ENCODE results near the gene LIMK1. TPM values are rescaled to one million over a fixed set of nuclear protein-coding genes. Genes with fewer than 3 reads are reported as not detected.

The LIMK1 gene
- total and polyA plus RNA-seq, 4 donors = 0.63 to 4.1 (median 3.4) TPM

- DNase-seq (ENCODE audit: low spot score) = no peak
- TF ChIP-seq, protein P1, sequence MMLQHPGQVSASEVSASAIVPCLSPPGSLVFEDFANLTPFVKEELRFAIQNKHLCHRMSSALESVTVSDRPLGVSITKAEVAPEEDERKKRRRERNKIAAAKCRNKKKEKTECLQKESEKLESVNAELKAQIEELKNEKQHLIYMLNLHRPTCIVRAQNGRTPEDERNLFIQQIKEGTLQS (IDR thresholded peaks at IDR 0.05) = no peak
- TF ChIP-seq TAF1 (conservative IDR thresholded peaks at IDR 0.05) (no peak), HNF4A (conservative IDR thresholded peaks at IDR 0.05) (no peak), SP1 (IDR thresholded peaks at IDR 0.05) (no peak)
- TF ChIP-seq, protein P2, sequence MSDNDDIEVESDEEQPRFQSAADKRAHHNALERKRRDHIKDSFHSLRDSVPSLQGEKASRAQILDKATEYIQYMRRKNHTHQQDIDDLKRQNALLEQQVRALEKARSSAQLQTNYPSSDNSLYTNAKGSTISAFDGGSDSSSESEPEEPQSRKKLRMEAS (IDR thresholded peaks at IDR 0.05) = no peak
- TF ChIP-seq, protein P3, sequence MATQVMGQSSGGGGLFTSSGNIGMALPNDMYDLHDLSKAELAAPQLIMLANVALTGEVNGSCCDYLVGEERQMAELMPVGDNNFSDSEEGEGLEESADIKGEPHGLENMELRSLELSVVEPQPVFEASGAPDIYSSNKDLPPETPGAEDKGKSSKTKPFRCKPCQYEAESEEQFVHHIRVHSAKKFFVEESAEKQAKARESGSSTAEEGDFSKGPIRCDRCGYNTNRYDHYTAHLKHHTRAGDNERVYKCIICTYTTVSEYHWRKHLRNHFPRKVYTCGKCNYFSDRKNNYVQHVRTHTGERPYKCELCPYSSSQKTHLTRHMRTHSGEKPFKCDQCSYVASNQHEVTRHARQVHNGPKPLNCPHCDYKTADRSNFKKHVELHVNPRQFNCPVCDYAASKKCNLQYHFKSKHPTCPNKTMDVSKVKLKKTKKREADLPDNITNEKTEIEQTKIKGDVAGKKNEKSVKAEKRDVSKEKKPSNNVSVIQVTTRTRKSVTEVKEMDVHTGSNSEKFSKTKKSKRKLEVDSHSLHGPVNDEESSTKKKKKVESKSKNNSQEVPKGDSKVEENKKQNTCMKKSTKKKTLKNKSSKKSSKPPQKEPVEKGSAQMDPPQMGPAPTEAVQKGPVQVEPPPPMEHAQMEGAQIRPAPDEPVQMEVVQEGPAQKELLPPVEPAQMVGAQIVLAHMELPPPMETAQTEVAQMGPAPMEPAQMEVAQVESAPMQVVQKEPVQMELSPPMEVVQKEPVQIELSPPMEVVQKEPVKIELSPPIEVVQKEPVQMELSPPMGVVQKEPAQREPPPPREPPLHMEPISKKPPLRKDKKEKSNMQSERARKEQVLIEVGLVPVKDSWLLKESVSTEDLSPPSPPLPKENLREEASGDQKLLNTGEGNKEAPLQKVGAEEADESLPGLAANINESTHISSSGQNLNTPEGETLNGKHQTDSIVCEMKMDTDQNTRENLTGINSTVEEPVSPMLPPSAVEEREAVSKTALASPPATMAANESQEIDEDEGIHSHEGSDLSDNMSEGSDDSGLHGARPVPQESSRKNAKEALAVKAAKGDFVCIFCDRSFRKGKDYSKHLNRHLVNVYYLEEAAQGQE (IDR thresholded peaks at IDR 0.05) = no peak
- 91% methylated on average over 13 of the region's 13 CpGs for WGBS
- Histone ChIP-seq H3K4me1 (ENCODE audit: control insufficient read depth in 4 of 4, insufficient read depth in 4 of 4, low read length in 3 of 4) (no peaks in the 10 kb centered on the region), H3K27ac (ENCODE audit: low read depth in 1 of 2, low read length in 2 of 2) (no peak overlapping the region), H3K9me3 (ENCODE audit: control insufficient read depth in 4 of 4, low read length in 3 of 4) (no peaks in the 10 kb centered on the region), H3K36me3 (ENCODE audit: control insufficient read depth in 4 of 4, insufficient read depth in 3 of 4, low read depth in 1 of 4, low read length in 3 of 4) (peaks cover 0 to 5% (median 0%) of the 10 kb centered on the region in 4 donors), H3K9ac (ENCODE audit: low read depth in 1 of 2, low read length in 2 of 2) (no peak overlapping the region), H3K27me3 (ENCODE audit: control insufficient read depth in 4 of 4, insufficient read depth in 4 of 4, low read length in 3 of 4) (no peaks in the 10 kb centered on the region), H3K4me3 (ENCODE audit: low read depth in 1 of 3, low read length in 3 of 3) (no peak overlapping the region)
These were observed 32.8 kb downstream of the LIMK1 start for GRCh38 chr7:74116356-74116755.

GRCh38 chr7:74119831-74120230 is 36.2 kb downstream of the LIMK1 start:
- Histone ChIP-seq H3K27me3 (ENCODE audit: control insufficient read depth in 4 of 4, insufficient read depth in 4 of 4, low read length in 3 of 4) (no peaks in the 10 kb centered on the region), H3K36me3 (ENCODE audit: control insufficient read depth in 4 of 4, insufficient read depth in 3 of 4, low read depth in 1 of 4, low read length in 3 of 4) (no peaks in the 10 kb centered on the region), H3K9ac (ENCODE audit: low read depth in 1 of 2, low read length in 2 of 2) (no peak overlapping the region), H3K4me1 (ENCODE audit: control insufficient read depth in 4 of 4, insufficient read depth in 4 of 4, low read length in 3 of 4) (no peaks in the 10 kb centered on the region), H3K4me3 (ENCODE audit: low read depth in 1 of 3, low read length in 3 of 3) (no peak overlapping the region), H3K9me3 (ENCODE audit: control insufficient read depth in 4 of 4, low read length in 3 of 4) (no peaks in the 10 kb centered on the region), H3K27ac (ENCODE audit: low read depth in 1 of 2, low read length in 2 of 2) (no peak overlapping the region)
- DNase-seq (ENCODE audit: low spot score) = no peak
- WGBS = 98% methylated on average over 4 of the region's 4 CpGs
- TF ChIP-seq CTCF (IDR thresholded peaks at IDR 0.05; ENCODE audit: low read depth, low read length, missing input control) = no peak
- TF ChIP-seq, protein P1 (IDR thresholded peaks at IDR 0.05) = no peak
- TF ChIP-seq, protein P3 (IDR thresholded peaks at IDR 0.05) = no peak
- TF ChIP-seq RXRA (IDR thresholded peaks at IDR 0.05) = no peak
- no peak for TF ChIP-seq EGR1 (IDR thresholded peaks at IDR 0.05; ENCODE audit: low read depth in 2 of 2)
- no peak for TF ChIP-seq GABPA (IDR thresholded peaks at IDR 0.05 in 1 of 2, conservative IDR thresholded peaks at IDR 0.05 in 1 of 2)
- TF ChIP-seq RAD21 (IDR thresholded peaks at IDR 0.05) = no peak
- no peak for TF ChIP-seq HNF4G (IDR thresholded peaks at IDR 0.05)
- TF ChIP-seq, protein P4, sequence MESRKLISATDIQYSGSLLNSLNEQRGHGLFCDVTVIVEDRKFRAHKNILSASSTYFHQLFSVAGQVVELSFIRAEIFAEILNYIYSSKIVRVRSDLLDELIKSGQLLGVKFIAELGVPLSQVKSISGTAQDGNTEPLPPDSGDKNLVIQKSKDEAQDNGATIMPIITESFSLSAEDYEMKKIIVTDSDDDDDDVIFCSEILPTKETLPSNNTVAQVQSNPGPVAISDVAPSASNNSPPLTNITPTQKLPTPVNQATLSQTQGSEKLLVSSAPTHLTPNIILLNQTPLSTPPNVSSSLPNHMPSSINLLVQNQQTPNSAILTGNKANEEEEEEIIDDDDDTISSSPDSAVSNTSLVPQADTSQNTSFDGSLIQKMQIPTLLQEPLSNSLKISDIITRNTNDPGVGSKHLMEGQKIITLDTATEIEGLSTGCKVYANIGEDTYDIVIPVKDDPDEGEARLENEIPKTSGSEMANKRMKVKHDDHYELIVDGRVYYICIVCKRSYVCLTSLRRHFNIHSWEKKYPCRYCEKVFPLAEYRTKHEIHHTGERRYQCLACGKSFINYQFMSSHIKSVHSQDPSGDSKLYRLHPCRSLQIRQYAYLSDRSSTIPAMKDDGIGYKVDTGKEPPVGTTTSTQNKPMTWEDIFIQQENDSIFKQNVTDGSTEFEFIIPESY (IDR thresholded peaks at IDR 0.05) = no peak
- no peak for TF ChIP-seq HNF4A (conservative IDR thresholded peaks at IDR 0.05)
- no peak for TF ChIP-seq FOXA1 (IDR thresholded peaks at IDR 0.05)
- TF ChIP-seq, protein P2 (IDR thresholded peaks at IDR 0.05) = no peak
- no peak for TF ChIP-seq SP1 (IDR thresholded peaks at IDR 0.05)
- TF ChIP-seq JUND (IDR thresholded peaks at IDR 0.05) = no peak
- no peak for TF ChIP-seq NR2F2 (IDR thresholded peaks at IDR 0.05)

All from liver (tissue), 9 donors.